Mesenchymal stem cell (in vitro differentiated cells and primary cell): ENCODE results near the gene CCDC88B.

Experiments used
- DNase-seq: peaks from one replicate; pipeline ENCODE4 v3.0.0-alpha.2; 2013
- H2AFZ ChIP-seq: one replicate; pipeline ENCODE4 v1.6.1; 2013; ENCODE audit warnings: low read depth, mild to moderate bottlenecking, control low read depth, inconsistent platforms, low read length, moderate library complexity
- H2AK5ac ChIP-seq: 2 replicates; pipeline ENCODE4 v1.6.1; 2013; ENCODE audit warnings: low read length, moderate library complexity, mild to moderate bottlenecking, inconsistent platforms; ENCODE audit not compliant: severe bottlenecking
- H2BK120ac ChIP-seq: one replicate; pipeline ENCODE4 v1.6.1; 2013; ENCODE audit warnings: low read depth, mild to moderate bottlenecking, inconsistent platforms, low read length, moderate library complexity
- H2BK12ac ChIP-seq, 2 experiments: one replicate each; pipeline ENCODE4 v1.6.1; 2013; ENCODE audit warnings: inconsistent platforms in 2 of 2, low read length in 2 of 2, mild to moderate bottlenecking in 2 of 2, moderate library complexity in 2 of 2, control low read depth in 1 of 2
- H2BK15ac ChIP-seq: one replicate; pipeline ENCODE4 v1.6.1; 2013; ENCODE audit warnings: mild to moderate bottlenecking, low read depth, inconsistent platforms; ENCODE audit not compliant: poor library complexity, severe bottlenecking
- H2BK5ac ChIP-seq: 2 replicates; pipeline ENCODE4 v1.6.1; 2013; ENCODE audit warnings: low read depth, mild to moderate bottlenecking, low read length, control low read depth, inconsistent platforms; ENCODE audit not compliant: poor library complexity, severe bottlenecking
- H3K14ac ChIP-seq, 2 experiments: one replicate each; pipeline ENCODE4 v1.6.1; 2013; ENCODE audit warnings: inconsistent platforms in 2 of 2, low read length in 2 of 2, control low read depth in 1 of 2, mild to moderate bottlenecking in 1 of 2, moderate library complexity in 1 of 2
- H3K18ac ChIP-seq, 2 experiments: one replicate each; pipeline ENCODE4 v1.6.1; 2013; ENCODE audit warnings: inconsistent platforms in 2 of 2, low read length in 2 of 2, control low read depth in 1 of 2, low read depth in 1 of 2, mild to moderate bottlenecking in 1 of 2
- H3K23ac ChIP-seq, 2 experiments: one replicate each; pipeline ENCODE4 v1.6.1; 2013; ENCODE audit warnings: inconsistent platforms in 2 of 2, low read length in 2 of 2, mild to moderate bottlenecking in 2 of 2, moderate library complexity in 2 of 2, control low read depth in 1 of 2
- H3K27ac ChIP-seq: 2 replicates; pipeline ENCODE4 v1.5.1; 2013; ENCODE audit warnings: mild to moderate bottlenecking, moderate library complexity, low read length, control low read depth, inconsistent platforms; ENCODE audit not compliant: poor library complexity, severe bottlenecking
- H3K27me3 ChIP-seq, 2 experiments: 2 replicates each; pipeline versions ENCODE4 v1.6.1 to v1.7.0; 2013; ENCODE audit warnings: low read length in 2 of 2, mild to moderate bottlenecking in 2 of 2, moderate library complexity in 2 of 2, control low read depth in 1 of 2, inconsistent platforms in 1 of 2; ENCODE audit not compliant: control insufficient read depth in 1 of 2, insufficient read depth in 1 of 2
- H3K36me3 ChIP-seq, 2 experiments: 2 replicates each; pipeline versions ENCODE4 v1.6.1 to v1.7.0; 2013; ENCODE audit warnings: low read length in 2 of 2, control low read depth in 1 of 2, inconsistent platforms in 1 of 2, low read depth in 1 of 2, mild to moderate bottlenecking in 1 of 2; ENCODE audit not compliant: insufficient read depth in 2 of 2, control insufficient read depth in 1 of 2
- H3K4ac ChIP-seq, 2 experiments: one replicate each; pipeline ENCODE4 v1.6.1; 2013; ENCODE audit warnings: inconsistent platforms in 2 of 2, low read length in 2 of 2, mild to moderate bottlenecking in 2 of 2, moderate library complexity in 2 of 2, control low read depth in 1 of 2, low read depth in 1 of 2
- H3K4me1 ChIP-seq: 2 replicates; pipeline ENCODE4 v1.6.1; 2013; ENCODE audit warnings: low read depth, low read length, control low read depth; ENCODE audit not compliant: control insufficient read depth, insufficient read depth
- H3K4me2 ChIP-seq: 2 replicates; pipeline ENCODE4 v1.6.1; 2013; ENCODE audit warnings: low read length, mild to moderate bottlenecking, inconsistent platforms; ENCODE audit not compliant: poor library complexity, severe bottlenecking
- H3K4me3 ChIP-seq, 2 experiments: 2 replicates each; pipeline versions ENCODE4 v1.5.1 to v1.7.0; 2013; ENCODE audit warnings: low read length in 2 of 2, mild to moderate bottlenecking in 2 of 2, control low read depth in 1 of 2, low read depth in 1 of 2; ENCODE audit not compliant: insufficient read depth in 1 of 2
- H3K79me1 ChIP-seq: replicated peaks from 2 replicates; pipeline ENCODE4 v1.6.1; 2013; ENCODE audit warnings: mild to moderate bottlenecking, control low read depth, low read length, inconsistent platforms; ENCODE audit not compliant: poor library complexity, severe bottlenecking
- H3K9ac ChIP-seq: 2 replicates; pipeline ENCODE4 v1.7.0; 2013; ENCODE audit warnings: mild to moderate bottlenecking, low read length, moderate library complexity
- H3K9me3 ChIP-seq: 2 replicates; pipeline ENCODE4 v1.7.0; 2013; ENCODE audit warnings: mild to moderate bottlenecking, low read length; ENCODE audit not compliant: control insufficient read depth
- H4K8ac ChIP-seq: one replicate; pipeline ENCODE4 v1.6.1; 2013; ENCODE audit warnings: inconsistent platforms, mild to moderate bottlenecking, low read length, moderate library complexity
- H4K91ac ChIP-seq: one replicate; pipeline ENCODE4 v1.6.1; 2013; ENCODE audit warnings: mild to moderate bottlenecking, low read length, inconsistent platforms
- WGBS: methylation state at CpG from one replicate; pipeline ENCODE4 v1.1.7; 2013; ENCODE audit warnings: mixed read lengths; 5-methylcytosine and 5-hydroxymethylcytosine counted together

CCDC88B gene

GRCh38 chr11:64384981-64385944 is 45.3 kb downstream of the CCDC88B start:
- no peak overlapping the region for H3K27ac ChIP-seq

DNA sequence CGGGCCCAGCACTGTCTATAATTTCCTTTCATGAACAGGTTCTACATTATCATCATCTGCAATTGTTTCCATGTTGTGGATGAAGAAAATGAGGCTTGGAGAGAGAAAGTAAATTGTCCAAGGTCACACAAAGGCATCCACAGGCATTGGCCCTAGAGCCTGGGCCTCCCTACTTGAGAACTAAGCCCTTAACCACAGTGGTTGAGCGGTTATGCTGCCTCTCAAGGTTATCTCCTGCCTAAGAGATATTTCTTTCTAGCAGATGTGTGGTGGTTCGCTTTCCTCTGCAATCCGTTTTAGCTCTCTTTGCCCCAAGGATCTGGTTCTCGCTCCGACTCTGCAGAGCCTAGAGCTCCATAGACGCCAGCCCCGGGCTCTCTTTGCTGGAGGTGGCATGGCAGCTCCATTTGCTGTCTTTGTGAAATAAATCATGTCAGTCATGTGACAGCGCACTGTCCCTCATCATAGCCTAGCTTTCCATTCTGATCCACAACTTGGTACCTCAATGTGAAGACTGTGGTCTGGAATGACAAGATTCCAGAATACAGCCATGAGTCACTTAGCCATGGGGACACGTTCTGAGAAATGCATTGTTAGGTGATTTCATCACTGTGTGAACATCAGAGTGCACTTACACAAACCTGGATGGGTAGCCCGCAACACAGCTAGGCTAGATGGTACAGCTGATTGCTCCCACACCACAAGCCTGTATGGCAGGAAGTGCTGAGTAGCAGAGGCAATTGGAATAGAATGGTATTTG is 46.1 kb downstream of the CCDC88B start:
- peaks cover 2% of the 10 kb centered on the region for H3K4me1 ChIP-seq
- no peak overlapping the region for H3K9ac ChIP-seq
- no peak overlapping the region for H2AFZ ChIP-seq
- H3K23ac ChIP-seq, result no peak overlapping the region
- H3K27me3 ChIP-seq, result peaks cover 28 to 90% of the 10 kb centered on the region in 2 experiments
- no peaks in the 10 kb centered on the region for H3K79me1 ChIP-seq
- no peak overlapping the region for H3K4me3 ChIP-seq
- no peak overlapping the region for H3K27ac ChIP-seq
- H2BK12ac ChIP-seq, result no peak overlapping the region
- peak; percentile 69 for DNase-seq
- no peak overlapping the region for H4K91ac ChIP-seq
- no peak overlapping the region for H2BK120ac ChIP-seq
- peaks cover 9% of the 10 kb centered on the region for H3K9me3 ChIP-seq
- no peaks in the 10 kb centered on the region for H3K36me3 ChIP-seq
- H2BK5ac ChIP-seq, result no peak overlapping the region
- no peak overlapping the region for H2AK5ac ChIP-seq
- H3K4me2 ChIP-seq, result no peak overlapping the region
- H3K4ac ChIP-seq, result no peak overlapping the region
- H2BK15ac ChIP-seq, result no peak overlapping the region
- 76% methylated on average over 10 of the region's 11 CpGs for WGBS
- H3K18ac ChIP-seq, result no peak overlapping the region
- H3K14ac ChIP-seq, result no peak overlapping the region
- no peak overlapping the region for H4K8ac ChIP-seq

More at GRCh38 chr11:64384981-64385944, 45.3 kb downstream of the CCDC88B start:
- peak overlapping the region in 1 of 2 experiments; percentile 30 for H3K4ac ChIP-seq
- H2AFZ ChIP-seq, result no peak overlapping the region
- no peak overlapping the region for H3K14ac ChIP-seq
- no peak for DNase-seq
- H3K23ac ChIP-seq, result no peak overlapping the region
- no peak overlapping the region for H2AK5ac ChIP-seq
- H3K27me3 ChIP-seq, result peaks cover 28 to 90% of the 10 kb centered on the region in 2 experiments
- no peak overlapping the region for H2BK120ac ChIP-seq
- H2BK12ac ChIP-seq, result peak overlapping the region in 1 of 2 experiments; percentile 34
- H3K18ac ChIP-seq, result no peak overlapping the region
- H3K36me3 ChIP-seq, result no peaks in the 10 kb centered on the region
- H4K91ac ChIP-seq, result no peak overlapping the region
- no peak overlapping the region for H3K4me2 ChIP-seq
- 74% methylated on average over 15 of the region's 15 CpGs for WGBS
- no peaks in the 10 kb centered on the region for H3K79me1 ChIP-seq
- no peak overlapping the region for H4K8ac ChIP-seq
- H3K4me1 ChIP-seq, result peaks cover 2% of the 10 kb centered on the region
- no peak overlapping the region for H3K4me3 ChIP-seq
- H2BK15ac ChIP-seq, result no peak overlapping the region
- no peak overlapping the region for H3K9ac ChIP-seq
- no peak overlapping the region for H2BK5ac ChIP-seq
- peaks cover 9% of the 10 kb centered on the region for H3K9me3 ChIP-seq

DNA sequence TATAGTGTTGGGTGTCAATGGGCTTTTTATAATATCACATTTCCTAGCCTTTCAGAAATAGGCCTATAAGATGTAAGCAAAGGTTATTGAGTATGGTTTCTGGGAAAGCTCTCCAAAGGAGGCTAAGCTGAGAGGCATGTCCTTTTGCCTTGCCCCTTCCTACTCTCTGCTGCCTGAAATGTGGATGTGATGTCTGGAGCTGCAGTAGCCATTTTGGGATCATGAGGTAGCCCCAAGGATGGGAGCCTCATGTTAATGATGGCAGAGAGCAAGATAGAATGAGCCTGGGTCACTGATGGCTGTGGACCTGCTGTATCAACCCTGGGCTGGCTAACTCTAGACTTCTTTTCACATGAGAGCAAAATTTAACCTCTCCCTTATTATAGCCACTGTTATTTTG is 47.9 kb downstream of the CCDC88B start:
- Histone ChIP-seq H2BK5ac (no peak overlapping the region), H3K9me3 (peaks cover 9% of the 10 kb centered on the region), H2BK120ac (no peak overlapping the region), H3K18ac (no peak overlapping the region), H4K91ac (no peak overlapping the region), H3K4me2 (no peak overlapping the region), H3K4me1 (peaks cover 2% of the 10 kb centered on the region), H3K27ac (no peak overlapping the region), H4K8ac (no peak overlapping the region), H3K36me3 (no peaks in the 10 kb centered on the region), H2AFZ (no peak overlapping the region), H2BK15ac (no peak overlapping the region), H3K27me3 (peaks cover 23 to 88% of the 10 kb centered on the region in 2 experiments), H3K4ac (no peak overlapping the region), H3K9ac (no peak overlapping the region), H3K79me1 (no peaks in the 10 kb centered on the region), H3K14ac (no peak overlapping the region), H2BK12ac (no peak overlapping the region), H3K23ac (no peak overlapping the region), H2AK5ac (no peak overlapping the region), H3K4me3 (no peak overlapping the region)
- no peak for DNase-seq

DNA sequence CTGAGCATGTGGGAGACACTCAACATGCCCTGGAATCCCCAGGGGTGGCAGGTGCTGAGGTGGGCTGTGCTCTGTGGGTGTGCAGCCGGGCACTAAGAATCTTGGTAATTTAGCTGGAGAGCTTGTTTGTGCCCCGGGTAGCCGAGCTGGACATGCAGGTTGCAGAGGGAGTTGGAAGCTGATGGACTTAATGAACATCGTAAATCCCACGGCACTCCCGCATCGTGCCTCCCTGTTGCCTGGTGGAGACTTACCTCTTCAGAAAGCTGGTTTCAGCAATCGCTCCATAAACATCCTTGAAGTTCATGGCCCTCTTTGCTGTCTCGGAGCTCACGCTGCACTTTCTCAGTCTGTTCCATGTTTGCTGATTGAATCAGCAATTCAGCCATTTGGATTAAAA is 48.9 kb downstream of the CCDC88B start:
- Histone ChIP-seq H3K23ac (no peak overlapping the region), H3K27ac (no peak overlapping the region), H3K4me3 (no peak overlapping the region), H3K14ac (no peak overlapping the region), H3K9me3 (peaks cover 9% of the 10 kb centered on the region), H3K27me3 (peaks cover 23 to 79% of the 10 kb centered on the region in 2 experiments), H2AK5ac (no peak overlapping the region), H2AFZ (no peak overlapping the region), H3K4me2 (no peak overlapping the region), H2BK120ac (no peak overlapping the region), H3K9ac (no peak overlapping the region), H2BK15ac (no peak overlapping the region), H3K18ac (no peak overlapping the region), H3K36me3 (no peaks in the 10 kb centered on the region), H4K8ac (no peak overlapping the region), H3K79me1 (no peaks in the 10 kb centered on the region), H2BK12ac (no peak overlapping the region), H4K91ac (no peak overlapping the region), H3K4me1 (peaks cover 2% of the 10 kb centered on the region), H2BK5ac (no peak overlapping the region), H3K4ac (no peak overlapping the region)
- WGBS, result 86% methylated on average over 10 of the region's 10 CpGs
- no peak for DNase-seq
